GM12878 (cell line): ENCODE data around the gene FDXR. TPM values are rescaled to one million over a fixed set of nuclear protein-coding genes. Genes with fewer than 3 reads are reported as not detected.

Experiments used
- ATAC-seq: fragments of 200-7000 bp; cut with Tn5 transposase; 3 replicates; pipeline ENCODE4 v1.9.1; 2020; ENCODE audit warnings: mild to moderate bottlenecking, moderate library complexity
- BruUV-seq: library from RNA; stranded (reverse); fragments of 400-500 nt; replicated peaks from 2 replicates; lab custom pipeline; 2021; lab: Mats Ljungman, UMichigan
- CTCF ChIA-PET: fragments of 300-600 bp; sonication (Branson Sonifier 250); formaldehyde crosslinking; extraction: SDS; loops from one replicate; lab custom pipeline; 2021; ENCODE audit warnings: inconsistent platforms; lab: Yijun Ruan, JAX
- POLR2A ChIA-PET: fragments of 350-600 bp; formaldehyde crosslinking; extraction: SDS; loops from one replicate; lab custom pipeline; 2021; ENCODE audit warnings: inconsistent platforms; lab: Charles Lee
- RAD21 ChIA-PET: fragments of 300-600 bp; sonication (Branson Sonifier 250); formaldehyde crosslinking; loops from one replicate; lab custom pipeline; 2023; ENCODE audit warnings: antibody characterized with exemption; ENCODE audit not compliant: unreplicated experiment; lab: Charles Lee
- SMC1A ChIA-PET: fragments of 300-600 bp; sonication (Branson Sonifier 250); formaldehyde crosslinking; loops from one replicate; lab custom pipeline; 2023; ENCODE audit not compliant: unreplicated experiment, uncharacterized antibody; lab: Charles Lee
- DNase-seq: peaks from one replicate; pipeline ENCODE4 v3.0.0-alpha.2; 2011; ENCODE audit warnings: low read depth, low spot score
- FAIRE-seq: peaks from 3 replicates; lab custom pipeline; 2011; peaks lifted over from hg19 to GRCh38; lab: Jason Lieb, UNC
- H2AFZ ChIP-seq: 2 replicates; pipeline ENCODE4 v1.6.0; 2011; ENCODE audit warnings: low read depth, low read length, control low read depth; ENCODE audit not compliant: control insufficient read depth
- H3K27ac ChIP-seq: 2 replicates; pipeline ENCODE4 v1.5.1; 2011; ENCODE audit warnings: control low read depth; ENCODE audit not compliant: control insufficient read depth, insufficient read depth
- H3K27me3 ChIP-seq, 2 experiments: replicated peaks in 1 of 2; 2 replicates each; pipeline versions ENCODE4 v1.6.0 to v1.6.1; 2011; ENCODE audit warnings: low read length in 1 of 2; ENCODE audit not compliant: control insufficient read depth in 2 of 2, insufficient read depth in 2 of 2
- H3K36me3 ChIP-seq, 2 experiments: 2 replicates each; pipeline ENCODE4 v1.5.1; 2011; ENCODE audit warnings: low read length in 1 of 2; ENCODE audit not compliant: control insufficient read depth in 2 of 2, insufficient read depth in 2 of 2
- H3K4me1 ChIP-seq: 2 replicates; pipeline ENCODE4 v1.6.1; 2011; ENCODE audit warnings: mild to moderate bottlenecking, low read length, moderate library complexity, mixed read lengths; ENCODE audit not compliant: control insufficient read depth, insufficient read depth
- H3K4me2 ChIP-seq: 2 replicates; pipeline ENCODE4 v1.6.0; 2011; ENCODE audit warnings: control low read depth; ENCODE audit not compliant: control insufficient read depth, insufficient read depth
- H3K4me3 ChIP-seq: fragments of 200-600 bp; sonication (generic); 2 replicates; pipeline ENCODE4 v1.5.1; 2016
- H3K79me2 ChIP-seq: 2 replicates; pipeline ENCODE4 v1.6.0; 2011; ENCODE audit warnings: low read length; ENCODE audit not compliant: control insufficient read depth, insufficient read depth
- H3K9ac ChIP-seq: 2 replicates; pipeline ENCODE4 v1.8.0; 2011; ENCODE audit warnings: low read length, control low read depth, mixed read lengths; ENCODE audit not compliant: control insufficient read depth, insufficient read depth
- H3K9me3 ChIP-seq: replicated peaks from 3 replicates; pipeline ENCODE4 v1.5.1; 2011; ENCODE audit warnings: mild to moderate bottlenecking, low read length; ENCODE audit not compliant: control insufficient read depth, insufficient read depth
- H4K20me1 ChIP-seq: 2 replicates; pipeline ENCODE4 v1.6.0; 2011; ENCODE audit not compliant: control insufficient read depth, insufficient read depth
- BMI1 ChIP-seq: fragments of 450-650 bp; IDR thresholded peaks from 2 replicates; pipeline ENCODE4 v1.6.1; 2016; ENCODE audit warnings: mild to moderate bottlenecking, moderate library complexity, borderline replicate concordance
- BRCA1 ChIP-seq: IDR thresholded peaks from 2 replicates; pipeline ENCODE4 v1.6.1; 2011; ENCODE audit warnings: low read depth, low read length, improper control_type of control experiment
- CBX5 ChIP-seq: sonication (generic); IDR thresholded peaks from 2 replicates; pipeline ENCODE4 v1.6.1; 2016; ENCODE audit warnings: low read depth, moderate library complexity, mild to moderate bottlenecking, inconsistent platforms
- CEBPB ChIP-seq, 2 experiments: fragments of 150-350 bp in 1 of 2; IDR thresholded peaks; 2 replicates each; pipeline ENCODE4 v1.6.1; 2012 to 2014; ENCODE audit warnings: low read depth in 2 of 2, low read length in 2 of 2, borderline replicate concordance in 1 of 2, inconsistent platforms in 1 of 2
- CREM ChIP-seq: IDR thresholded peaks from 2 replicates; pipeline ENCODE4 v1.6.1; 2014; ENCODE audit warnings: antibody characterized with exemption, low read depth
- FOS ChIP-seq: IDR thresholded peaks from 3 replicates; pipeline ENCODE4 v1.6.1; 2011; ENCODE audit warnings: borderline replicate concordance; ENCODE audit not compliant: insufficient read length; ENCODE audit errors: extremely low read depth
- IRF4 ChIP-seq: IDR thresholded peaks from 2 replicates; pipeline ENCODE4 v1.6.1; 2011; ENCODE audit warnings: low read depth, low read length
- MYC ChIP-seq: IDR thresholded peaks from 2 replicates; pipeline ENCODE4 v1.6.1; 2011; ENCODE audit warnings: mild to moderate bottlenecking, low read length, moderate library complexity, inconsistent platforms; ENCODE audit not compliant: insufficient read depth, insufficient replicate concordance, insufficient read length, severe bottlenecking
- NFXL1 ChIP-seq: fragments of 450-650 bp; IDR thresholded peaks from 2 replicates; pipeline ENCODE4 v1.6.1; 2017; ENCODE audit warnings: antibody characterized with exemption, mild to moderate bottlenecking, borderline replicate concordance
- POLR2AphosphoS5 ChIP-seq: IDR thresholded peaks from 2 replicates; pipeline ENCODE4 v1.6.1; 2011; ENCODE audit warnings: mild to moderate bottlenecking, low read length, inconsistent platforms
- RAD51 ChIP-seq: fragments of 450-650 bp; IDR thresholded peaks from 2 replicates; pipeline ENCODE4 v1.6.1; 2016; ENCODE audit warnings: moderate library complexity, mild to moderate bottlenecking, inconsistent platforms
- RBBP5 ChIP-seq: fragments of 200-600 bp; sonication (generic); conservative IDR thresholded peaks from 2 replicates; pipeline ENCODE4 v1.6.1; 2016
- SUPT20H ChIP-seq: IDR thresholded peaks from 2 replicates; pipeline ENCODE4 v1.6.1; 2011; ENCODE audit warnings: low read depth, mild to moderate bottlenecking, low read length, moderate library complexity, borderline replicate concordance; ENCODE audit not compliant: control insufficient read depth
- SUZ12 ChIP-seq: fragments of 200-600 bp; sonication (generic); IDR thresholded peaks from one replicate; pipeline ENCODE4 v1.6.1; 2018; ENCODE audit warnings: antibody characterized with exemption, mild to moderate bottlenecking; ENCODE audit not compliant: unreplicated experiment
- TCF12 ChIP-seq: IDR thresholded peaks from 2 replicates; pipeline ENCODE4 v1.6.1; 2011; ENCODE audit warnings: low read depth, mild to moderate bottlenecking, low read length
- WGBS: methylation state at CpG from one replicate; pipeline ENCODE4 v1.1.6; 2016; ENCODE audit warnings: low lambda C conversion rate; ENCODE audit not compliant: insufficient replicate concordance, insufficient coverage; ENCODE audit errors: missing lambda C conversion rate; 5-methylcytosine and 5-hydroxymethylcytosine counted together
- in situ Hi-C: fragments of 300-500 bp; cut with MboI; formaldehyde crosslinking; loops from 9 replicates; pipeline ENCODE4 v1.14.3; 2018; ENCODE audit warnings: mixed read lengths
- intact Hi-C: fragments of 100-400 bp; cut with micrococcal nuclease; formaldehyde crosslinking; loops from one replicate; pipeline ENCODE4 v1.14.2; 2022; ENCODE audit not compliant: unreplicated experiment
- polyA plus RNA-seq, 11 experiments: library from polyadenylated mRNA; depleted of rRNA in 4 of 11; unstranded in 6 of 11; stranded (reverse) in 5 of 11; fragments of >200 nt; fragmentation: Nextera tagmentation in 4 of 11; fragmentation: Illumina TruSeq in 1 of 11; extraction: Ambion mirVana in 4 of 11; extraction: Trizol in 1 of 11; gene quantifications; 1 replicate in 1 of 11; 2 replicates in 10 of 11; pipeline versions ENCODE4 v1.2.1 to v1.2.3, GENCODE V29; 2011 to 2016; ENCODE audit warnings: inconsistent platforms in 2 of 11, missing spikeins in 2 of 11, low read depth in 1 of 11
- total RNA-seq, 4 experiments: library from RNA; depleted of rRNA in 3 of 4; stranded (reverse); fragments of >200 nt in 3 of 4; fragmentation: Illumina TruSeq in 1 of 4; extraction: Trizol in 1 of 4; gene quantifications; 2 replicates each; pipeline versions ENCODE4 v1.2.1 to v1.2.3, GENCODE V29; 2013 to 2021
- TF ChIP-seq, protein P1 (sequence below): IDR thresholded peaks from 2 replicates; pipeline ENCODE4 v1.6.1; 2011; ENCODE audit warnings: mild to moderate bottlenecking, low read depth, low read length, moderate library complexity; ENCODE audit not compliant: insufficient replicate concordance
- TF ChIP-seq, protein P2 (sequence below): fragments of 450-650 bp; IDR thresholded peaks from 2 replicates; pipeline ENCODE4 v1.6.1; 2014; ENCODE audit warnings: mild to moderate bottlenecking
- TF ChIP-seq, protein P3 (sequence below): fragments of 450-650 bp; IDR thresholded peaks from 2 replicates; pipeline ENCODE4 v1.6.1; 2018; ENCODE audit warnings: borderline replicate concordance, mild to moderate bottlenecking; ENCODE audit not compliant: partially characterized antibody
- TF ChIP-seq, protein P4 (sequence below): IDR thresholded peaks from 2 replicates; pipeline ENCODE4 v1.6.1; 2011; ENCODE audit warnings: low read depth, mild to moderate bottlenecking, low read length, moderate library complexity, borderline replicate concordance; ENCODE audit errors: extremely low read depth

The FDXR gene
- total and polyA plus RNA-seq, 10 of the 15 experiments (the other 5 are each of a cell fraction or from before 2014, with no cell fraction given), result 0.85 to 162 (median 48.2) TPM

DNA sequence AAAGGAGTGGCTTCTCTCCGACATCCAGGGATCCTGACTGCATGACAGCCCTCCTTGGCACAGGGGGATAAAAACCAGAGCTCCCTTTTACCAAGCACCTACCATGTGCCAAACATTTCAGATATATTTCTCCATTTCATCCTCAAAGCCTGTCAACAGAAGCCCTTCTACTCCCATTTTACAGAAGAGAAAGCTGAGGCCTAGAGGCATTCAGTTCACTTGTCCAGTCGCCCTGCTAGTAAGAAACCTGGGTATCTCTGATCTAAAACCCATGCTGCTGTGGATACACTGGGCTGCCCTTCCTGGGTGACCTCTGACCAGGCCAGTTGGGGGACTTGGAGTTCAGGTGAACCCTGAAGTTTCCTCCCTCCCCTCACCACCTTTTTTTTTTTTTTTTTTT lies 5.9 kb upstream of the FDXR start:
- Histone ChIP-seq H3K4me3 (no peak overlapping the region), H3K4me1 (peaks cover 3% of the 10 kb centered on the region; the same call in 1 of the 2 replicates), H3K9me3 (no peaks in the 10 kb centered on the region), H4K20me1 (no peaks in the 10 kb centered on the region), H2AFZ (no peak overlapping the region), H3K27ac (no peak overlapping the region), H3K79me2 (peaks cover 2% of the 10 kb centered on the region; the same call in 1 of the 2 replicates), H3K9ac (no peak overlapping the region), H3K27me3 (no peaks in the 10 kb centered on the region), H3K4me2 (no peak overlapping the region), H3K36me3 (no peaks in the 10 kb centered on the region)
- no peak for DNase-seq
- ChIA-PET SMC1A (interaction anchor here (0.7 kb wide), 1 partner anchor 851 kb away, joined by 3 read pairs; no protein-coding TSS in a partner anchor), POLR2A (no interaction called here), RAD21 (no interaction called here), CTCF (interaction anchor here (0.9 to 1.3 kb wide), 2 partner anchors 13 to 79 kb away, joined by 3 to 4 read pairs; no protein-coding TSS in a partner anchor)
- no TSS peak for BruUV-seq
- FAIRE-seq, result no peak
- no peak for ATAC-seq
- TF ChIP-seq, protein P1, sequence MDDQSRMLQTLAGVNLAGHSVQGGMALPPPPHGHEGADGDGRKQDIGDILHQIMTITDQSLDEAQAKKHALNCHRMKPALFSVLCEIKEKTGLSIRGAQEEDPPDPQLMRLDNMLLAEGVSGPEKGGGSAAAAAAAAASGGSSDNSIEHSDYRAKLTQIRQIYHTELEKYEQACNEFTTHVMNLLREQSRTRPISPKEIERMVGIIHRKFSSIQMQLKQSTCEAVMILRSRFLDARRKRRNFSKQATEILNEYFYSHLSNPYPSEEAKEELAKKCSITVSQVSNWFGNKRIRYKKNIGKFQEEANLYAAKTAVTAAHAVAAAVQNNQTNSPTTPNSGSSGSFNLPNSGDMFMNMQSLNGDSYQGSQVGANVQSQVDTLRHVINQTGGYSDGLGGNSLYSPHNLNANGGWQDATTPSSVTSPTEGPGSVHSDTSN, result no peak
- TF ChIP-seq BMI1 (no peak), NFXL1 (no peak), FOS (no peak), MYC (no peak), TCF12 (no peak), CEBPB (IDR thresholded peaks at IDR 0.05; ENCODE audit: borderline replicate concordance in 1 of 2, low read depth in 2 of 2, low read length in 2 of 2) (no peak), RAD51 (no peak), BRCA1 (no peak), CBX5 (no peak), SUZ12 (no peak), IRF4 (no peak), POLR2AphosphoS5 (no peak), RBBP5 (no peak), CREM (no peak), SUPT20H (no peak)
- TF ChIP-seq, protein P2, sequence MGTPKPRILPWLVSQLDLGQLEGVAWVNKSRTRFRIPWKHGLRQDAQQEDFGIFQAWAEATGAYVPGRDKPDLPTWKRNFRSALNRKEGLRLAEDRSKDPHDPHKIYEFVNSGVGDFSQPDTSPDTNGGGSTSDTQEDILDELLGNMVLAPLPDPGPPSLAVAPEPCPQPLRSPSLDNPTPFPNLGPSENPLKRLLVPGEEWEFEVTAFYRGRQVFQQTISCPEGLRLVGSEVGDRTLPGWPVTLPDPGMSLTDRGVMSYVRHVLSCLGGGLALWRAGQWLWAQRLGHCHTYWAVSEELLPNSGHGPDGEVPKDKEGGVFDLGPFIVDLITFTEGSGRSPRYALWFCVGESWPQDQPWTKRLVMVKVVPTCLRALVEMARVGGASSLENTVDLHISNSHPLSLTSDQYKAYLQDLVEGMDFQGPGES, result no peak
- TF ChIP-seq, protein P3, sequence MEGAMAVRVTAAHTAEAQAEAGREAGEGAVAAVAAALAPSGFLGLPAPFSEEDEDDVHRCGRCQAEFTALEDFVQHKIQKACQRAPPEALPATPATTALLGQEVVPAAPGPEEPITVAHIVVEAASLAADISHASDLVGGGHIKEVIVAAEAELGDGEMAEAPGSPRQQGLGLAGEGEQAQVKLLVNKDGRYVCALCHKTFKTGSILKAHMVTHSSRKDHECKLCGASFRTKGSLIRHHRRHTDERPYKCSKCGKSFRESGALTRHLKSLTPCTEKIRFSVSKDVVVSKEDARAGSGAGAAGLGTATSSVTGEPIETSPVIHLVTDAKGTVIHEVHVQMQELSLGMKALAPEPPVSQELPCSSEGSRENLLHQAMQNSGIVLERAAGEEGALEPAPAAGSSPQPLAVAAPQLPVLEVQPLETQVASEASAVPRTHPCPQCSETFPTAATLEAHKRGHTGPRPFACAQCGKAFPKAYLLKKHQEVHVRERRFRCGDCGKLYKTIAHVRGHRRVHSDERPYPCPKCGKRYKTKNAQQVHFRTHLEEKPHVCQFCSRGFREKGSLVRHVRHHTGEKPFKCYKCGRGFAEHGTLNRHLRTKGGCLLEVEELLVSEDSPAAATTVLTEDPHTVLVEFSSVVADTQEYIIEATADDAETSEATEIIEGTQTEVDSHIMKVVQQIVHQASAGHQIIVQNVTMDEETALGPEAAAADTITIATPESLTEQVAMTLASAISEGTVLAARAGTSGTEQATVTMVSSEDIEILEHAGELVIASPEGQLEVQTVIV, result no peak
- TF ChIP-seq, protein P4, sequence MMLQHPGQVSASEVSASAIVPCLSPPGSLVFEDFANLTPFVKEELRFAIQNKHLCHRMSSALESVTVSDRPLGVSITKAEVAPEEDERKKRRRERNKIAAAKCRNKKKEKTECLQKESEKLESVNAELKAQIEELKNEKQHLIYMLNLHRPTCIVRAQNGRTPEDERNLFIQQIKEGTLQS, result no peak
- in situ Hi-C loops (no loop called here), intact Hi-C loops (no loop called here)
- WGBS, result 15% methylated on average over 2 of the region's 2 CpGs
